Right forelimb (tissue), 1 donor: ENCODE measurements around the gene CUTC.
"Not testable (repeated sequence)": the region's sequence is repeated elsewhere in the genome, so short reads cannot be mapped to it uniquely, and the experiment has no call there.

Source experiments
- DNase-seq: peaks from one replicate; pipeline ENCODE4 v3.0.0-alpha.2; 2018

The CUTC gene

DNA sequence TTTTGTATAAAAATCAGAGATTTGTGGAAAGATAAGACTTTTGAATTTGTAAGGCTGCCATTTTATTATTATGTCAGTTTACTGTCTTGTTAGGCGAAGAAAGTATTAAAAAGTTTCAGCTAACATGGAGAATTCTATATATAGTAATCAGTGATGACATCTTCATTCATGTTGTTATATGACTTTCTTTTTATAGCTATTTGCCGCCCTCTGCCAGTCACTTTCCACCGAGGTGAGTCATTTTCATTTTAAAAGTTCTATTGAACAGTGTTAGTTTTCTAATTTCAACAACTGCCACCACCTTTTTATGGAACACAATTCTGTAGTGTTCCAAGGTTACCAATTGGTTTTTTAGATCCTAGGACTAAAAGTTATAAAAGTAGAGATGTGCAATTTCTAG lies 11.8 kb downstream of the CUTC start:
- DNase-seq, result no peak

DNA sequence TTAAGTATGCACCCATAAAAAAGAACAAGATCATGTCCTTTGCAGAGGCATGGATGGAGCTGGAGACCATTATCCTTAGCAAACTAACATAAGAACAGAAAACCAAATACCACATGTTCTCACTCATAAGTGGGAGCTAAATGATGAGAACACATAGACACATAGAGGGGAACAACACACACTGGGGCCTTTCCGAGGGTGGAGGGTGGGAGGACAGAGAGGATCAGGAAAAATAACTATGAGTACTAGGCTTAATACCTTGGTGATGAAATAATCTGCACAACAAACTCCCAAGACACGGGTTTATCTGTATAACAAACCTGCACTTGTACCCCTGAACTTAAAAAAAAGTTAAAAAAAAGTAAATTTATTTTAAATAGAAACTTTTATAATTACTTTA lies 14.1 kb downstream of the CUTC start:
- not testable (repeated sequence) for DNase-seq

DNA sequence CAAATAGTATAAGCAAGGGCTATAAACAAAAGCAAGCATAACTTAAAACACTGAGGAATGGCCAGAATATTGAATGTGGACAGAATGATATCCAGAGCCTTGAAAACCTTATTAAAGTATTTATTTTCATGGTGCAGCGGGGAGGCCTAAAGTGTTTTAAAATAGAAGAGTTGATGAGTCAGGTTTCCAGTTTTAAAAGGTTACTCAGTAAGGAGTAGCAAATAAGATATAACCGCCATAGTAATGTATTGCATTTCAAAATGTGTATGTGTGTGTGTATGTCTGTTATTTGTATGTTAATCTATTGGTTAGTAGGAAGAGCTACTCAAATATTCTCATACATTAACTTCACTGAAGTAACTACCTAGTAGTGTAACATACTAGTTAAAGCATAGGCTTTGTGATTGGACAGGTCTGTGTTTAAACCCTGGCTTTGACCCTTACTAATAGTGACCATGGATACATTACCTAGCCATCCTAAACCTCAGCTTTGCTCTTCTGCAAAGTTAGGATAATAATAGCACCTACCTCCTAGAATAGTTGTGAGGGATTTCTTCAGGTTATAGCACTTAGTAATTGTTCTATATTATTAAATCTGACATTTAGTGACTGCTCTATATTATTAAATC lies 16.9 kb downstream of the CUTC start:
- DNase-seq, result no peak

DNA sequence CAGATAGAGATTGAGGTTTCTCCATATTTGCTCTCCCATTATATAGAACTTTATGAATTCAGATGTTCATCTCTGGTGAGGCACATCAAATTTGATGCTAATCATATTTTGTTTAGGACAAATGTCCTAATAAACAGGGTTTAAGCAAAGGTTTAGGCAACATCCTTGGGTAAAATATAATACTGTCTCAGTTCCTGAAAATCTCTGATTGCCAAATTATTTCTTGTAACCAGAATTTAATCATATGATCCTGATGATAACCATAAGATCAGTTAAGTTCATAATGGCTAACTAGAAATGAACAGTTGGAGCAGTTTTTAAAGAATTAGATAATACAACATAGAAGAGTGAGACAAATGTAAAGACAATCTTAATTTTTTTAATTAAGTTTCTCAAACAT lies 18.6 kb downstream of the CUTC start:
- no peak for DNase-seq

DNA sequence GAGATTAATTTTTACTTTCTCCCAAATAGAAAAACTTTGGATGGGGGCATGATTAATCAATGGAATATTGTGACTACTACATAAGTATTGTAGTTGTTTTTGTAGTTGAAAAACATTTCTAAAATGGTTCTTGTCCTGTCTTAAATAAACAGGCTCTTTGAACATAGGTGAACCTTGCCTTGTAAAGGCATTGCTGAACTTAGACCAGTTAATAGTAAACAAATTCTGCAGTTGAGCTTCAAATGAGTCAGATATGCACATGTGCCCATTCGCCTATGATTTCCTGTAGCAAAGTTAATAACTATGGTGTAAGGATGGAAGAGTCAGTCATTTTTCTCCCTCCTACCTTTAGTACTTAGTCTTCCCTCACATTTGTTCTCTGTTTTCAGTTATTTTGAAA lies 22.6 kb downstream of the CUTC start:
- DNase-seq, result no peak

DNA sequence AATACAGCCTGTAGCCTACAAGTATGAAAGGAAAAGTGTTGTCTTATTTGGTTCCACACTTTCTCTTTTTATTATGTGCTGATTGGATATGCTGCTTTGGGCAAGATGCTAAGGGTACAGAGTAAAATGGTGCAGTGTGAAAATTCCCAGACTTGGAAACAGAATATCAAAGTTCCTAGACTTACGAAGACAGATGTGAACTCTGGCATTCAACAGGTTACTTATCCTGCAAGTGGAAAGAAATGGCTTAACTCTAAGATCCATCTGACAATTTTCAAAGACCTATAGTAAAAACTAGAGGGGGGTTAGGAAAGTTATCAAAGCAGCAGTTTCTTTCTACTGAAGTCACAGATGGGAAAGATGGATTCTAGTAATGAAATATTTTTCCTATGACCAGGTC lies 24.1 kb downstream of the CUTC start:
- no peak for DNase-seq

DNA sequence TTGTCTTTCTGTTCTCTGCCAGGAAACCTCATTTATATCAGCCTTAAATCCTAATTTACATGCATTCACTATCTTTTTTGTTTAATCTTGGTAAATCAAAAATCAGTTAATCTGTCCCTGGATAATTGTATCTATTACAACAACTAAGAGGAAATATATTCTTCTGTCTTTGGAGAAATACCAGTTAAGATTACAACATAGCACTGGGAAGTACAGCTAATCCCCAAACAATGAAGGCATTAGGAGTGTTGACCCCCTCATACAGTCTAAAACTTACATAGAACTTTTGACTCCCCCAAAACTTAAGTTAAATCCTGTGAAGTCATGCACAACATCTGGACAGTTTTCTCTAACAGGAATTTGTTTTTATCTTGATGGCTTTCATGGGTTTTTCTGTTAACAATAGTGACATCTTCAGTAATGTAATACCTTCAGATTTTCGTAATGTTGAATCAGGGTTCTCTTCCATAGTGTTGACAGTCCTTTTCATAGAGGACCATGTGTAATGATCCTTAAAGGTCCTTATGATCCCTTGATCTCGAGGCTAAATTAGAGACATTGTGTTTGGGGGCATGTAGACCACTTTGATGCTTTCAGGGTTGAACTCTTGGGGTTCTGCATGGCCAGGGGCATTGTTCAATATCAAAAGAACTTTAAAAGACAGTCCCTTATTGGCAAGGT lies 26.3 kb downstream of the CUTC start:
- DNase-seq, result no peak

DNA sequence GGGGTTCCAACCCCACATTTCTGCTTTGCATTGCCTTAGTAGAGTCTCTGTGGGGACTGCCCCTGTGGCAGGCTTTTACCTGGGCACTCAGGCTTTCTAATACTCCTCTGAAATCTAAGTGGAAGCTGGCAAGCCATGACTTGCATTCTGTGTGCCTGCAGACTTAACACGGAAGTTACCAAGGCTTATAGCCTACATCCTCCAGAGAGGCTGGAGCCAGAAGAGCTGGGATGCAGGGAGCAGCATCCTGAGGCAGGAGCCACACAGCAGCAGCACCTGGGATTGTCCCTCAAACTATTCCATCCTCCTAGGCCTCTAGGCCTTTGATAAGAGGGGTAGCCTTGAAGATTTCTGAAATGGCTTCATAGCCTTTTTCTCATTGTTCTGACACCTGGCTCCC lies 28.3 kb downstream of the CUTC start:
- no peak for DNase-seq

DNA sequence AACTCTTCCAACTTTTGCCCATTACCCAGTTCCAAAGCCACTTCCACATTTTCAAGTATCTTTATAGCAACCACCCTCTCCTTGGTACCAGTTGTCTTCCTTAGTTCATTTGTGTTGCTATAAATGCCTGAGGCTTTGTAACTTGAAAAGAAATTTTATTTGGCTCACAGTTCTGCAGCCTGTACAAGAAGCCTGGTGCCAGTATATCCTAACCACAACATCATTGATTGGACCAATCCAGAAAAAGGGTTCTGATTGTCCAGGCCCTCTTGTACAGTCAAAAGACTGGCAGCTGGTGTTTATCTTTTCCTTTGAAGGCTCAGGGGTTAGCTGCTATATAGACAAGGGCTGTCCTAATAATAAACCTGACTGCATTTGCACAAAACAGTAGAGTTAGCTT lies 29.3 kb downstream of the CUTC start:
- no peak for DNase-seq

DNA sequence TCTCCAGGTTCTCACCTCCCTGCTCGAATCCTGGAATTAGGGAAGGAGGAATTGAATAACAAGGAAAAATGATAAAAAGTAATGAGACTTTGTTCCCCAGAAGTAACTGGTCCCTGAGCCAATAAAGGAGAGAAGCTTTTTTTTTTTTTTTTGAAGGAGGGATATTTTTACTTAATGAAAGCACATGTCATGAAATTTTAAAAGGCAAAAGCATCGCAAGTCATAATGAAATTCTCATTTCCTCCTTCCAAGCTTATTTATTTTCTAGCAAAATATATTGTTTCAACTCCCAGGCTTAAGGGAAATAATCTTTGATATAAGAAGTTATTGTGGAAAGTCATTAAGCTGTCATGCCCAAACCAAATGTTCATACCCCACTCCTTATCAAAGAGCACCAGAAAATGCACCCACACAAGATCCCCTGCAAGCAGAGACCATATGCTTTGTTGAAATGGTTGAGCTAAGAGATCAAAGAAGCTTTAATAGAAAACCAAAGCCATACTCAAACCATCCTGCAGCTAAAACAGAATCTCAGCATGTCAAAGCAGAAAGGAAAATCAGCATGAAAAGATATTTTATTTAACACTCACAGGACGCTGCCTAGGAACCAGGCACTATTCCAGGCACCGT lies 33.8 kb downstream of the CUTC start:
- DNase-seq, result no peak

DNA sequence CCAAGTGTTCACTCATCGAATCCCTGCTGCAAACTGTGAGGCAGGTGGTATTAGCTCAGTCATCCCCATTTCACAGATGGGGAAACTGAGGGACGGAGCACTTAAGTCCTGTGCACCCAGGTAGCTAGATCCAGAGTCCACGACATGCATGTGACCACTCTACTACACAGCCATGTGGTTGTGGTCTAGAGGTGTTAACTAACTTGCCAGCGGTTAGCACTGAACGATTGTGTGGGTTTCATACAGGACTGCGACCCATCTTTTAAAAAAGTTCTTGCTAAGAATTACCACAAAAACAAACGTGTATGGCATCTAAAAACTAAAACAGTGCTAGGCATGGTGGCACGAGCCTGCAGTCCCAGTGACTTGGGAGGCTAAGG lies 34.3 kb downstream of the CUTC start:
- no peak for DNase-seq

DNA sequence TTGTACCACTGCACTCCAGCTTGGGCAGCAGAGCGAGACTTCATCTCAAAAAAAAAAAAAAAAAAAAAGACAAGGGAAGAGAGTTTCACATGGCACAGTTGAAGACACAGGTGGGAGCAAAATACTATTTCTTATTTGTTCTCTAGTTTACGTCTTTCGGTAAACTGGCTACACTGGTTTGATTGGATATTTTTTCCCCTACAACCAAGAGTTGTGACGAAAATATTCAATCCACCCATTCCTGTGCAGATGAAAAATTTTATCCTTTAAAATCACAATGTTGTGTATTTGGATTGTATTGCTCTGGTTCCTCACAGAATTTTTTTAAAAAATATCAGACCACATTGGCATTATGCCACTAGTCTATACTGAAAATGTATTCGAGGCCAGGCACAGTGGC lies 35.9 kb downstream of the CUTC start:
- DNase-seq, result no peak

DNA sequence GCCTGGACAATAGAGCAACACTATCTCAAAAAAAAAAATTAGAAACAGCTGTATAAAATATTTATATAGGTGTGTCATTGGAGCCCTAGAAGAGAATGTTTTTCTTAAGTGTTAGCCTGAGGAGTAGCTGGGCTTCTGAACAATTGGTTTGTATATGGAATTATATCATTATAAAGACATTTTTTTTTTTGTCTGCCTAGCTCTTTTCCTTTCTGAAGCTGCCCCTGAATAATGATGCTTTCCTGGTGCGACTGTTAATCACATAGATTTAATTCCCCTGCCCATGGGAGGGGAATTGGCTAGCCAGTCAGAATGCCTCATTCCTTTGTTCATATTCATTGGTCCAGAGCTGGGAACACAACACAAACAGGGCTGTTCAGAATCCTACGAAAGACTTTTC lies 36.5 kb downstream of the CUTC start:
- DNase-seq, result no peak

DNA sequence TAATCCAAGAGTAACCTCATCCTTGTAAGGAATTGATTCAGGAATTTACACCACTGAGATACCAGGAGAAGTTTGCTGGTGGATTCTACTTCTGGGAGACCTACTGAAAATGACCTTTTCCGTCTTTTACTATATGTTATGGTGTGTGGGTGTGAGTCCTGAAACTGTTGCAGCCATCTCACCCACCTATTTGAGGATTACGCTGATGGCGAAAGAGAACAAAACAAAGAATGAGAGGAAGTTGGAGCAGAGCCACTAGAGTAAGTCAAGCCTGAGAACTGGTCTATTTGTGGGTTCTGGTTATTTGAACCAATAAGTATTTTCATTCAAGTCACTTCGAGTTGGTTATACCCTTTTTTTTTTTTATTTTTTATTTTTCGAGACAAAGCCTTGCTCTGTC lies 37.7 kb downstream of the CUTC start:
- DNase-seq, result no peak

DNA sequence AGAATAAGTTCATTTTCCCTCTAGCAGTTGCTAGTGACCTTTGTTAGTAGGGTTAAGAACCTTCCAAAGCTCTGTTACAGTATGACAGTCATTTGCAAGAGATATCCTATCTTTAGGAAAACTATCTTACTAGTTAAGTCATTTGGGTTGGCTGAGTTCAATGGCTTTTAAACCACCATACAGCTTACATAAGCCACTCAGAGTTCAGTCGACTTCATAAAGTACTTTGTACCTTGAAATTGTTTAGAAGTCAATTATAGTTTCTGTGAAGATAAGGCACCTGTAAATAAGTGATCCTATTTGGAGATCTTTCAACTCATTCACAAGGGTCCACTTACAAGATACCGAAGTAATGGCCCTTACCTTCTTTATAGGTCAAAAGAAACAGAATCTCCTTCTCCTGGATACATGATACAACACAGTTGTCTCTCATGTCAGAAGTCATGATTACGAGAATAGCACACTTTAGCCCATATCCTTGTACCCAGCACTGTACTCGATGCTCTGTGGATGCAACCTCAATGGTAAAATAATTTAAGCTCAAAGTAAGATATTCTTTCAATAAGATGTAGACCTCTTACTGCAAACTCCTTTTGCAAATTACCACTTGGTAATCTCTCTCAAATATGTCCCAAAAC lies 38.5 kb downstream of the CUTC start:
- DNase-seq, result no peak

DNA sequence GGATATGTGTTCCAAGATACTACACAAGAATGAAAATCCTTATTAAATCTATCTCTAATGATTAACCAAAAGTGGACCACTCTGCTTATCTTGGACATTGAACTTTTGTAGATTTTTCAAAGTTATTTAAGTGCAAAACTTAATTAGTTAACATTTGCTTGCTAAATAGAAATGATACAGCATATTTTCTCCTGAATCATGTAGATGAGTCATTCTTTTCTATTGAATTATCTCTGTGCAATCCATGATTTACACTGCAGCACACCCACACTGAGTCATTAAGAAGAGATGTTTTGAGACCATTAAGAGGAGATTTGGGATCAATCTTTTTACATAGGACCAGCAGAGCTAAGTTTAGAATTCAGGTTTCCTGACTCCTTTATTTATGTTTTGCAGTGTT lies 43.8 kb downstream of the CUTC start:
- DNase-seq, result no peak

DNA sequence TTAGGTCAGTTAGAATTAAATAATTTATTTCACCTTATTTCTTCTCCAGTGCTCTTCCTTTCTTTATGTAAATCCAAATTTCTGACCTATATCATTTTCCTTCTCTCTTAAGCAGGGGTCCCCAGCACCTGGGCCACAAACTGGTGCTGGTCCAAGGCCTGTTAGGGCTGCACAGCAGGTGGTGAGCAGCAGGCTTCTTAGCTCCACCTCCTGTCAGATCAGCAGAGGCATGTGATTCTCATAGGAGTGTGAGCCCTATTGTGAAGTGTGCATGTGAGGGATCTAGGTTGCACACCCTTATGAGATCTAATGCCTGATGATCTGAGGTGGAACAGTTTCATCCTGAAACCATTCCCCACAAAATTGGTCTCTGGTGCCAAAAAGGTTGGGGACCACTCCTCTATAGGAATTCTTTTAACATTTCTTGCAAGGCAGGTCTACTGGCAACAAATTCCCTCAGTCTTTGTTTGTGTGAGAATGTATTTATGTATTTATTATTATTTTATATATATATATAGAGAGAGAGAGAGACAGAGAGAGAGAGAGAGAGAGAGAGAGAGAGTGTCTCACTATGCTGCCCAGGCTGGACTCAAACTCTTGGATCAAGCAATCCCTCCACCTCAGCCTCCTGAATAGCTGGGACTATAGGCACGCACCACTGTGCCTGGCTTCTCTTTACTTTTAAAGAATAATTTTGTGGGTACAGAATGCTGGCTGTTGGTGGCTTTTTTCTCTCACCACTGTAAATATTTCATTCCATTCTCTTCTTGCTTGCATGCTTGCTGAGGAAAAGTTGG lies 46.1 kb downstream of the CUTC start:
- DNase-seq, result no peak

DNA sequence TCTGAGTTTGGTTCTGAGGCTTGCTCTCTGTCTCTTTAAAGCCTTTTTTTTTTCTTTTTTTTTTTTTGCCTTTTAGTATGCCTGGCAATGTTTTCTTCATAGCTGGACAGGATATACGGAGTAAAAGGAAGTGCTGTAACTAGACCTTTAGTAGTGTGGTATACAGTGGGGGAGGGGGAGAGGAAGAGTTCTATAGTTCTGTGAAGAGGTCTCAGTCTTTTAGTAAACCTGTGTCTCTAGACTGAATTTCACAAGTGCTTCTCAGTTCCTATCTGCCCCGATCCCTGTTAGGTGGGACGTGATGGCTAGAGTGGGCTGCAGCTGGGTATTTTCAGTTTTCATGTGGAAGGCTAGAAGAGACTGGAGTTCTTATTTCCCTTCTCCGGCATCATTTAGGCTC lies 47.3 kb downstream of the CUTC start:
- no peak for DNase-seq

DNA sequence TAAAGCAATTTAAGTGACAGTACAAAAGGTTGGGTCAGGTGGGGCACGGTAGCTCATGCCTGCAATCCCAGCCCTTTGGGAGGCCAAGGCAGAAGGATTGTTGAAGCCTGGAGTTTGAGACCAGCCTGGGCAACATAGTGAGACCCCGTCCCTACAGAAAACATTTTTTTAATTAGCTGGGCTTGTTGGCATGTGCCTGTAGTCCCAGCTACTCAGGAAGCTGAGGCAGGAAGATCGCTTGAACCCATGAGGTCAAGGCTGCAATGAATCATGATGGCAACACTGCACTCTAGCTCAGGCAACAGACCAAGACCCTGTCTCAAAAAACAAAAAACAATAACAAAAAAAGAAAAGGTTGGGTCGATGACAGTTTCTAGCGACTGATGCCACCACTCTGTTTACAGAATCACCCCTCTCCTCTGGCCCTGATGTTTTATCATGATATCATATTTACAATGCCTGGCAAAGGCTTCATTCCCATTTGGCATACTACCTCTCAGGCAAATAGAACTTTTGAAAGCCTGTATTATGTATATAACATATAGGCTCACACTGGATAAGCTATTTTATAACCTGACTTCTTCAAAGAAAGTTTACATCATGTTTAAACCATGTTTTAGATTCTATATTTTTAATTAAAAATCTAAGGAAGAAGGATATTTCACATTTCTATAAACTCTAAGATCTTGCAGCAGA lies 49.8 kb downstream of the CUTC start:
- no peak for DNase-seq

DNA sequence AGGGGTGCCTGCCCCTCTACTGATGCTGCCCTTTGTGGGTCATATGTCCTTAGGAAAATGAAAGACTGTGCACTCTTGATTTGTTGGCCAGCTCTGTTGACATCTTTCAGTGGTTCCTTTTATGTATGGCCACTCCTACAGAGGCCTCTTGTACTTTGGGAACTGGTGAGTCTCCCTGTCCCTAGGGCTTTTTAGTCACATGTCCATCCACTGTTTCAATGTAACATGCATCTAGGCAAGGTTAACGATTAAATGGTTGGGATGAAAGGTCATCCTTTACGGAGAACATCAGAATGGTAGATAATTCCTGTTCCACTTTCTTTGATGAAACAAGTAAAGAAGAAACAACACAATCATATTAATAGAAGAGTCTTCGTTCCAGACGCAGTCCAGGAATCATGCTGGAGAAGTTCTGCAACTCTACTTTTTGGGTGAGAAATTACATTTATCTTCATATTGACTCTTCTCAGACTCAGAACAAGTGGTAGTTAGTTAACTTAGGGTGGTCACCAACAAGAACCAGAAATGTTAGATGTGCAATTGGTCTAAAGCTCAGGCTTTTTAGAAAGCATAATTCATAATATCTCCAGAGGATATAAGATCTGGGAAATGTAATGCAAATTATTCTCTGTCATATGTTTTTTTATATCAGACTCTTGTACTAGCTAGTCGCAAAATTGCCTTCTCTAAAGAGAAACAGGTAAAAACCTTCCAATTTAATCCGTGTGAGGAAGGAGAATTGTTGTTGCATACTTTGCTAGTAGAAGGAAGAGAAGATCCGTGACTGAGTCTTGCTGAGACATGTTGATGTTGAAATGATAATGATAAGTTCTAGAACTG lies 50.6 kb downstream of the CUTC start, which contains the start of gene ABCC2:
Gene ABCC2 (plus strand): TSS at position 194 of the 840 bp plus-strand sequence. CDS start 205 bp downstream, at position 399.
- no peak for DNase-seq

DNA sequence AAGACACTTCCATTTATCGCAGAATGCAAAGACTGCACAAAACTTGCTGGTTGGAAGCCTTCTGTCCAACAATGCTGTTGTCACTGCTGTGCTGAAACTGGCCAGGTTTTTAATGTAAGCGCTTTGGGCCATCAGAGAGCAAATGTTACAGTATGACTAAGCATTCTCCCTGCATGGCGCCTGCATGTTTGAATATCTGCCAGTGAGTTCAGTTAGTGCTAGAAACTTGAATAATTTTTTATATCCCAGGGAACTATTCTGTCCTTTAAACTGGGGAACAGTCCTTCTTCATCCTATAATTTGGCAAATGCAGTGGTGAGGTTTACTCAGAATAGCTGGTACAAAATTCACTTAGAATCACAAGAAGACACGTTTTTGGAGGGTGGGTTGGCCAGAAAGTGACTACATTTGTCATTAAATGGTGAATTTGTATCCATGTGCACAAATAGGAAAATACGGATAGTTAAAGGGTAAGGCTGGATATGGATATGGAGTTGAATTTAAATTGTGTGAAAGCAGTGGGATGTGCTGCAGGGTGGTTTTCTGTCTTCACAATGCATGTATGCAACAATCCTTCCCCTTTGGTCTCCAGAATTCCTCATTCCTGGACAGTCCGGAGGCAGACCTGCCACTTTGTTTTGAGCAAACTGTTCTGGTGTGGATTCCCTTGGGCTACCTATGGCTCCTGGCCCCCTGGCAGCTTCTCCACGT lies 52.1 kb downstream of the CUTC start:
- DNase-seq, result no peak
